H1 (cell line): Measurements from ENCODE around the gene PCNX4. TPM values are rescaled to one million over a fixed set of nuclear protein-coding genes. Genes with fewer than 3 reads are reported as not detected.

Experiments used
- CHD1 ChIP-seq: IDR thresholded peaks from 2 replicates; pipeline ENCODE4 v1.6.1; 2012; ENCODE audit warnings: low read depth, low read length, improper control_type of control experiment
- CTBP2 ChIP-seq: IDR thresholded peaks from 2 replicates; pipeline ENCODE4 v1.7.0; 2011; ENCODE audit warnings: borderline replicate concordance, mild to moderate bottlenecking, moderate library complexity, mixed read lengths, low read length; ENCODE audit not compliant: insufficient read depth, insufficient read length
- CTCF ChIP-seq, 3 experiments: IDR thresholded peaks; 1 replicate in 2 of 3; 2 replicates in 1 of 3; pipeline versions ENCODE4 v1.5.1 to v1.6.1; 2011; ENCODE audit warnings: low read length in 3 of 3, mild to moderate bottlenecking in 3 of 3, inconsistent platforms in 2 of 3, low read depth in 1 of 3, moderate library complexity in 1 of 3; ENCODE audit not compliant: insufficient read depth in 1 of 3; ENCODE audit errors: control extremely low read depth in 1 of 3
- HDAC2 ChIP-seq, 2 experiments: fragments of 300-600 bp in 1 of 2; sonication (generic) in 1 of 2; IDR thresholded peaks; 2 replicates each; pipeline ENCODE4 v1.6.1; 2011 to 2012; ENCODE audit warnings: low read depth in 2 of 2, low read length in 2 of 2, mild to moderate bottlenecking in 2 of 2, moderate library complexity in 2 of 2, borderline replicate concordance in 1 of 2, inconsistent platforms in 1 of 2
- HDAC6 ChIP-seq: IDR thresholded peaks from one replicate; pipeline ENCODE4 v1.7.1; 2012; ENCODE audit warnings: low read depth, mild to moderate bottlenecking, inconsistent platforms, low read length, moderate library complexity
- JUN ChIP-seq: IDR thresholded peaks from 2 replicates; pipeline ENCODE4 v1.6.1; 2011; ENCODE audit warnings: low read depth, mild to moderate bottlenecking, improper control_type of control experiment, low read length
- KDM1A ChIP-seq: fragments of 200-600, 300-600 bp; sonication (generic); IDR thresholded peaks from 2 replicates; pipeline ENCODE4 v1.7.1; 2016; ENCODE audit warnings: mild to moderate bottlenecking, low read length, borderline replicate concordance
- RAD21 ChIP-seq, 2 experiments: IDR thresholded peaks in 1 of 2; conservative IDR thresholded peaks in 1 of 2; 2 replicates each; pipeline ENCODE4 v1.6.1; 2011; ENCODE audit warnings: low read depth in 2 of 2, low read length in 2 of 2, improper control_type of control experiment in 1 of 2, inconsistent platforms in 1 of 2, mild to moderate bottlenecking in 1 of 2, moderate library complexity in 1 of 2
- RNF2 ChIP-seq: fragments of 200-900, 300-1000 bp; sonication (generic); IDR thresholded peaks from 2 replicates; pipeline ENCODE4 v1.7.1; 2016; ENCODE audit warnings: borderline replicate concordance, low read depth, mild to moderate bottlenecking, antibody characterized with exemption, low read length; ENCODE audit not compliant: poor library complexity, severe bottlenecking; ENCODE audit errors: missing control alignments
- RXRA ChIP-seq: IDR thresholded peaks from 2 replicates; pipeline ENCODE4 v1.6.1; 2011; ENCODE audit warnings: low read depth, mild to moderate bottlenecking, low read length, moderate library complexity; ENCODE audit not compliant: insufficient read depth
- SP1 ChIP-seq: IDR thresholded peaks from 2 replicates; pipeline ENCODE4 v1.6.1; 2011; ENCODE audit warnings: low read depth, low read length
- TAF1 ChIP-seq: IDR thresholded peaks from 2 replicates; pipeline ENCODE4 v1.6.1; 2011; ENCODE audit warnings: mild to moderate bottlenecking, low read depth, low read length
- TAF7 ChIP-seq: optimal IDR thresholded peaks from 2 replicates; pipeline ENCODE3; 2011; ENCODE audit warnings: low read depth, mild to moderate bottlenecking, inconsistent platforms, low read length, moderate library complexity, borderline replicate concordance
- TEAD4 ChIP-seq: IDR thresholded peaks from 2 replicates; pipeline ENCODE4 v1.6.1; 2012; ENCODE audit warnings: low read depth, low read length, inconsistent platforms, mixed read lengths
- polyA plus RNA-seq, 7 experiments: library from polyadenylated mRNA; depleted of rRNA in 3 of 7; stranded (reverse) in 5 of 7; unstranded in 2 of 7; fragments of >200 nt in 5 of 7; fragments of 200-250 nt in 2 of 7; gene quantifications; 1 replicate in 5 of 7; 2 replicates in 1 of 7; 4 replicates in 1 of 7; pipeline versions ENCODE4 v1.2.1 to v1.2.3, GENCODE V29; 2011 to 2013; ENCODE audit warnings: missing spikeins in 2 of 7, mixed read lengths in 2 of 7
- total RNA-seq: library from RNA; stranded (reverse); fragmentation: NEBNext Ultra II Directional; extraction: Animal tissue kit (Norgen Biotek cat#: 25700); gene quantifications from 2 replicates; pipeline ENCODE4 v1.2.1, GENCODE V29; 2021

The PCNX4 gene
- total and polyA plus RNA-seq, 2 of the 8 experiments (the other 6 are each of a cell fraction or from before 2014, with no cell fraction given) = 28.4 to 35.5 TPM

- TF ChIP-seq RXRA = no peak
- TF ChIP-seq RNF2 = no peak
- TF ChIP-seq JUN = no peak
- peak; percentile 84 for TF ChIP-seq TAF7
- no peak for TF ChIP-seq HDAC2 (IDR thresholded peaks at IDR 0.05; ENCODE audit: borderline replicate concordance in 1 of 2, low read depth in 2 of 2, low read length in 2 of 2)
- peak; percentile 85 for TF ChIP-seq TAF1
- no peak for TF ChIP-seq KDM1A
- TF ChIP-seq CHD1 = no peak
- TF ChIP-seq CTBP2 = no peak
- TF ChIP-seq HDAC6 = no peak
- TF ChIP-seq CTCF (IDR thresholded peaks at IDR 0.05; ENCODE audit: control extremely low read depth in 1 of 3, insufficient read depth in 1 of 3, low read depth in 1 of 3, low read length in 3 of 3) = no peak
- TF ChIP-seq SP1 = no peak
- no peak for TF ChIP-seq RAD21 (IDR thresholded peaks at IDR 0.05 in 1 of 2, conservative IDR thresholded peaks at IDR 0.05 in 1 of 2; ENCODE audit: low read depth in 2 of 2, low read length in 2 of 2)
- no peak for TF ChIP-seq TEAD4
These were observed at the start of gene PCNX4 (continued) for GRCh38 chr14:60091550-60092525.
